H9 (cell line): ENCODE measurements around the gene RSBN1L. TPM values are rescaled to one million over a fixed set of nuclear protein-coding genes. Genes with fewer than 3 reads are reported as not detected.

Source experiments
- DNase-seq: peaks from one replicate; pipeline ENCODE4 v3.0.0-alpha.2; 2017
- H2AFZ ChIP-seq: one replicate; pipeline ENCODE4 v1.6.1; 2013; ENCODE audit warnings: mild to moderate bottlenecking, low read length, control low read depth, moderate library complexity
- H2AK5ac ChIP-seq: 2 replicates; pipeline ENCODE4 v1.6.1; 2013; ENCODE audit warnings: low read length, control low read depth, mixed read lengths; ENCODE audit not compliant: insufficient read length
- H2BK120ac ChIP-seq: one replicate; pipeline ENCODE4 v1.6.1; 2013; ENCODE audit warnings: low read depth, mild to moderate bottlenecking, low read length, control low read depth, inconsistent platforms; ENCODE audit not compliant: poor library complexity, severe bottlenecking
- H2BK12ac ChIP-seq: 2 replicates; pipeline ENCODE4 v1.6.1; 2013; ENCODE audit warnings: low read length, control low read depth, mixed read lengths, low read depth; ENCODE audit not compliant: insufficient read length
- H2BK15ac ChIP-seq: 2 replicates; pipeline ENCODE4 v1.6.1; 2013; ENCODE audit warnings: low read depth, low read length, control low read depth
- H2BK20ac ChIP-seq: one replicate; pipeline ENCODE4 v1.6.1; 2013; ENCODE audit warnings: low read depth, mild to moderate bottlenecking, low read length, control low read depth, inconsistent platforms; ENCODE audit not compliant: poor library complexity, severe bottlenecking
- H2BK5ac ChIP-seq: 2 replicates; pipeline ENCODE4 v1.6.1; 2013; ENCODE audit warnings: low read length, control low read depth, mixed read lengths; ENCODE audit not compliant: insufficient read length
- H3K14ac ChIP-seq: 2 replicates; pipeline ENCODE4 v1.6.1; 2013; ENCODE audit warnings: low read length, control low read depth; ENCODE audit not compliant: insufficient read depth
- H3K18ac ChIP-seq: 2 replicates; pipeline ENCODE4 v1.6.1; 2013; ENCODE audit warnings: low read depth, mild to moderate bottlenecking, mixed read lengths, low read length, control low read depth; ENCODE audit not compliant: insufficient read length
- H3K23ac ChIP-seq: 2 replicates; pipeline ENCODE4 v1.6.1; 2013; ENCODE audit warnings: low read length, control low read depth, mixed read lengths, low read depth; ENCODE audit not compliant: insufficient read length
- H3K23me2 ChIP-seq: 2 replicates; pipeline ENCODE4 v1.6.1; 2013; ENCODE audit warnings: low read depth, mild to moderate bottlenecking, mixed read lengths, low read length, control low read depth; ENCODE audit not compliant: insufficient read length, poor library complexity, severe bottlenecking
- H3K27ac ChIP-seq: 2 replicates; pipeline ENCODE4 v1.5.1; 2013; ENCODE audit warnings: low read length, control low read depth, mixed read lengths, low read depth; ENCODE audit not compliant: insufficient read length
- H3K27me3 ChIP-seq: 2 replicates; pipeline ENCODE4 v1.6.1; 2013; ENCODE audit warnings: low read length, control low read depth, inconsistent platforms; ENCODE audit not compliant: insufficient read depth
- H3K4ac ChIP-seq: 2 replicates; pipeline ENCODE4 v1.6.1; 2013; ENCODE audit warnings: low read depth, mild to moderate bottlenecking, control low read depth, inconsistent platforms, low read length, moderate library complexity
- H3K4me1 ChIP-seq: 2 replicates; pipeline ENCODE4 v1.6.1; 2013; ENCODE audit warnings: low read length, control low read depth, inconsistent platforms; ENCODE audit not compliant: insufficient read depth
- H3K4me2 ChIP-seq: 2 replicates; pipeline ENCODE4 v1.6.1; 2013; ENCODE audit warnings: low read length, control low read depth, mixed read lengths; ENCODE audit not compliant: insufficient read length, insufficient read depth
- H3K56ac ChIP-seq: 2 replicates; pipeline ENCODE4 v1.6.1; 2013; ENCODE audit warnings: low read depth, mild to moderate bottlenecking, mixed read lengths, low read length, control low read depth; ENCODE audit not compliant: insufficient read length
- H3K79me1 ChIP-seq: 2 replicates; pipeline ENCODE4 v1.6.1; 2013; ENCODE audit warnings: low read depth, mild to moderate bottlenecking, moderate library complexity, low read length, control low read depth, inconsistent platforms; ENCODE audit not compliant: insufficient read depth, poor library complexity, severe bottlenecking
- H3K79me2 ChIP-seq: 2 replicates; pipeline ENCODE4 v1.6.1; 2013; ENCODE audit warnings: low read length, control low read depth, inconsistent platforms; ENCODE audit not compliant: insufficient read depth
- H3K9ac ChIP-seq: 2 replicates; pipeline ENCODE4 v1.6.1; 2013; ENCODE audit warnings: low read length, control low read depth, mixed read lengths; ENCODE audit not compliant: insufficient read length; ENCODE audit errors: extremely low read depth
- H3K9me3 ChIP-seq: one replicate; pipeline ENCODE4 v1.6.1; 2013; ENCODE audit warnings: low read depth, low read length, inconsistent platforms; ENCODE audit not compliant: control insufficient read depth
- H3T11ph ChIP-seq: one replicate; pipeline ENCODE4 v1.6.1; 2013; ENCODE audit warnings: mild to moderate bottlenecking, low read length, control low read depth, inconsistent platforms
- H4K20me1 ChIP-seq: one replicate; pipeline ENCODE4 v1.6.1; 2013; ENCODE audit not compliant: control insufficient read depth, insufficient read length, insufficient read depth
- H4K5ac ChIP-seq: 2 replicates; pipeline ENCODE4 v1.6.1; 2013; ENCODE audit warnings: low read depth, mild to moderate bottlenecking, mixed read lengths, low read length, control low read depth; ENCODE audit not compliant: insufficient read length
- H4K8ac ChIP-seq: replicated peaks from 2 replicates; pipeline ENCODE4 v1.6.1; 2013; ENCODE audit warnings: low read length, control low read depth, mixed read lengths, low read depth; ENCODE audit not compliant: insufficient read length
- H4K91ac ChIP-seq: 2 replicates; pipeline ENCODE4 v1.6.1; 2013; ENCODE audit warnings: low read depth, mild to moderate bottlenecking, moderate library complexity, mixed read lengths, low read length, control low read depth; ENCODE audit not compliant: insufficient read length
- H3K27ac Mint-ChIP-seq, 3 experiments: 2 replicates in 2 of 3; 3 replicates in 1 of 3; pipeline ENCODE4 v1.8.0; 2020 to 2021; ENCODE audit warnings: mixed read lengths in 3 of 3, mild to moderate bottlenecking in 1 of 3, moderate library complexity in 1 of 3
- H3K27me3 Mint-ChIP-seq: 2 replicates; pipeline ENCODE4 v1.8.0; 2021; ENCODE audit warnings: low read depth, mild to moderate bottlenecking, moderate library complexity, mixed read lengths
- H3K36me3 Mint-ChIP-seq, 3 experiments: 2 replicates in 2 of 3; 3 replicates in 1 of 3; pipeline ENCODE4 v1.8.0; 2020 to 2021; ENCODE audit warnings: low read depth in 3 of 3, mixed read lengths in 3 of 3; ENCODE audit not compliant: insufficient read depth in 1 of 3
- H3K4me1 Mint-ChIP-seq, 2 experiments: 2 replicates each; pipeline ENCODE4 v1.8.0; 2020; ENCODE audit warnings: mixed read lengths in 2 of 2
- H3K4me3 Mint-ChIP-seq, 2 experiments: 2 replicates in 1 of 2; 3 replicates in 1 of 2; pipeline ENCODE4 v1.8.0; 2020 to 2021; ENCODE audit warnings: mild to moderate bottlenecking in 2 of 2, mixed read lengths in 2 of 2, moderate library complexity in 1 of 2
- H3K9me3 Mint-ChIP-seq, 2 experiments: 2 replicates in 1 of 2; 3 replicates in 1 of 2; pipeline ENCODE4 v1.8.0; 2020; ENCODE audit warnings: mild to moderate bottlenecking in 2 of 2, mixed read lengths in 2 of 2, moderate library complexity in 1 of 2
- CTCF ChIP-seq: fragments of 200-600 bp; sonication (generic); conservative IDR thresholded peaks from 3 replicates; pipeline ENCODE4 v1.8.0; 2021; ENCODE audit warnings: antibody characterized with exemption, mild to moderate bottlenecking
- total RNA-seq: library from RNA; stranded (reverse); gene quantifications from 2 replicates; pipeline ENCODE4 v1.2.1, GENCODE V29; 2021

Gene RSBN1L
- total RNA-seq, 1 experiment from 2014 or later = 20.6 TPM

- peaks cover 33 to 53% (median 40%) of the 10 kb centered on the region in 3 experiments for H3K36me3 Mint-ChIP-seq
- peaks cover 5% of the 10 kb centered on the region in 2 experiments; a peak in 3 of 4 replicates for H3K4me1 Mint-ChIP-seq
- no peak overlapping the region for H2BK120ac ChIP-seq
- no peak overlapping the region for H3K27ac ChIP-seq
- no peak overlapping the region for H2BK5ac ChIP-seq
- H2BK12ac ChIP-seq = no peak overlapping the region
- H3K23me2 ChIP-seq = no peaks in the 10 kb centered on the region
- H4K8ac ChIP-seq = no peak overlapping the region
- H3K4me2 ChIP-seq = no peak overlapping the region
- no peak for TF ChIP-seq CTCF
- no peak overlapping the region for H3K14ac ChIP-seq
- no peak overlapping the region for H2AFZ ChIP-seq
- no peaks in the 10 kb centered on the region for H3K27me3 ChIP-seq
- no peak overlapping the region for H4K91ac ChIP-seq
- no peaks in the 10 kb centered on the region for H4K20me1 ChIP-seq
- H2BK20ac ChIP-seq = no peak overlapping the region
- H3K23ac ChIP-seq = no peak overlapping the region
- no peak overlapping the region for H3K56ac ChIP-seq
- H2AK5ac ChIP-seq = no peak overlapping the region
- no peak overlapping the region for H3K4me3 Mint-ChIP-seq
- H2BK15ac ChIP-seq = no peak overlapping the region
- H3K9ac ChIP-seq = no peak overlapping the region
- peaks cover 34 to 48% of the 10 kb centered on the region in 2 experiments for H3K9me3 Mint-ChIP-seq
- no peaks in the 10 kb centered on the region for H3K9me3 ChIP-seq
- no peak overlapping the region for H3K18ac ChIP-seq
- no peak overlapping the region for H3K4ac ChIP-seq
- H3T11ph ChIP-seq = no peak overlapping the region
- no peak overlapping the region for H4K5ac ChIP-seq
- H3K4me1 ChIP-seq = no peaks in the 10 kb centered on the region
- H3K79me2 ChIP-seq = peaks cover 4% of the 10 kb centered on the region; the same call in 1 of the 2 replicates
- H3K27me3 Mint-ChIP-seq = peaks cover 1% of the 10 kb centered on the region; the same call in 1 of the 2 replicates
- H3K79me1 ChIP-seq = no peaks in the 10 kb centered on the region
- no peak overlapping the region for H3K27ac Mint-ChIP-seq
- DNase-seq = no peak
Measured at GRCh38 chr7:77819021-77819420, 122.8 kb downstream of the RSBN1L start.
